Activated CD4-positive, CD25-positive, alpha-beta regulatory T cell treated with anti-CD3 and anti-CD28 coated beads, Interleukin-2, amount 50 U/mL, for 24 hours (primary cell): ENCODE measurements around the gene GRAMD2B.

Experiments used
- ATAC-seq, 2 donors: fragments of 150-1000 bp; cut with Tn5 transposase; one replicate each; pipeline ENCODE4 v1.10.0; 2021; ENCODE audit warnings: mild to moderate bottlenecking in 1 of 2, moderate library complexity in 1 of 2

The GRAMD2B gene

GRCh38 chr5:126482591-126482990, 59.4 kb downstream of the GRAMD2B start:
- ATAC-seq, result no peak

DNA sequence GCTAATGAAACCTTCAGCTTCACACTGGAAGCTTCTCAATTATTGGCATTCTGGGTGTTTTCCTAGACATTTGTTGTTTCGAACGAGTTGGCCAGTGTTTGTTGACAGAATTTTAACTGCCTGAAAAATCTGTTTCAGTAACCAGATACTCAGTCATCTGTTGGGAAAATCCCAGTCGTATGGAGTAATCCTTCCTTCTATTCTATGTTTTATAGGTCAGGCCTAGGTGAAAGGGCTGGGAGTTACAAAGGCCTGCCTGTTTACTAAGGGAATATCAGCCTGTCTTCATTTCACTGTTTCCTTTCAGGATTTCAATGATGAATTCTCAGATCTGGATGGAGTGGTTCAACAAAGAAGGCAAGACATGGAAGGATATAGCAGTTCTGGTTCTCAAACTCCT, 59.9 kb downstream of the GRAMD2B start:
- ATAC-seq, result no peak

- no peak for ATAC-seq
These were observed 61.0 kb downstream of the GRAMD2B start for GRCh38 chr5:126484253-126484652.

DNA sequence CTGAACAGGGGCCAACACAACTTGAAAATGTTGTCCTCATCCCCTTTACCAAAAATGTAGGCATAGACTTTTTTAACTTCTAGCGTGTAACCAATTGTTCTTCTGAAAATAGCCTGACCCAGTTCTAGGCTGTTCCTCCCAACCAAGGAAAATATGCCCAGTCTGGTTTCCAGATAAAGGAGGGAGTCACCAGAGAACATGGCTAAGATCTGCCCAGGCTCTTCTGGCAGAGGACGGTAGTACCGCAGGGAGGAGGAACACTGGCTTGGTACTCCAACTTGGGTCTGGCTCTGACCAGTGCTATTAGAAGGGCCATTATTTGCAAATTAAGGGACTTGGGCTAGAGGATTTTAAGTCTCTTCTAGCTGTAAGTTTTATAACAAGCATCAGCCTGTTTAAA, 63.1 kb downstream of the GRAMD2B start:
- ATAC-seq, result no peak

DNA sequence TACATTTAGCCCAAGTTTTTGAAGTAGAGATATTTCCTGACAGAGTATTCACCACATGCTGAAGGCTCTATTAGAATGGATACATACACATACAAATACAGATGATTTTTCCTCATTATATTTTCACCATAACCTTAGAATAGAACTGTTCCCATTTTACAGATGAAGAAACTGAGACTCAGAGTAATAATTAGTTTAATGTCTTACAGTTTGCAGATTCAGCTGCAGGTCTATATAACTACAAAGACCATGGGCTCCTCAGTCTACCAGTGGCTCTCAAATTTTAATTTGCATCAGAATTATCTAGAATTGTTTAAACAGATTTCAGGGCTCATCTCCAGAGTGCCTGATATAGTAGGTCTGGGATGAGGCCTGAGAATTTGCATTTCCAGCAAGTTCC, 64.4 kb downstream of the GRAMD2B start:
- no peak for ATAC-seq

DNA sequence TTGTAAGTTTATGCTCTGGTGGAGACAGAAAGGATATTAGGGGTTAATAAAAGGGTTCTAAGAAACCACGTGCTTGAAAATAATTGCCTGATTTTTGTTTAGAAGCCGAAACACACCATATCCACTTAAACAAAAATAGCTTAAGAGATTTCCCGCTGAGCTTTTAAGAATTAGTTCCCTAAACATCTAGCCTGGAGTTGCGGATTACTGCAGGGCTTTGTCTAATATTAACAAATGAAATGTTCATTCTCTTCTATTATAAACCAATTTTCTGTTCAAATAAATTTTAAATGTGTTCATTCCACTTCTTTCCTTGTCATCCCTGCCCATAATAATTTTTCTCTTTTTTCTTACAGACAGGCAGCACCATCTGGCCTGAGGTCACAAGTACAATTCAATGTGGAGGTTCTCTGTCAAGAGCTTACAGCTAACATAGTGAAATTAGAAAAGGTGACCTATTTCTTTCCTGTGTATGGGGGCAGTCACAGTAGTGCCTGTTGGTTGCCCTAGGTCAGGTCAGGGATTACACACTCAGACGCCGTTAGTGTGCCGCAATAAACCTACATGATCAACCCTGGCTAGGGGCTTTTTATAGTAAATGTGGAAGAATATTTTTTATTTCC, 65.3 kb downstream of the GRAMD2B start:
- ATAC-seq, result no peak

GRCh38 chr5:126490167-126490940, 67.1 kb downstream of the GRAMD2B start:
- ATAC-seq, result no peak

DNA sequence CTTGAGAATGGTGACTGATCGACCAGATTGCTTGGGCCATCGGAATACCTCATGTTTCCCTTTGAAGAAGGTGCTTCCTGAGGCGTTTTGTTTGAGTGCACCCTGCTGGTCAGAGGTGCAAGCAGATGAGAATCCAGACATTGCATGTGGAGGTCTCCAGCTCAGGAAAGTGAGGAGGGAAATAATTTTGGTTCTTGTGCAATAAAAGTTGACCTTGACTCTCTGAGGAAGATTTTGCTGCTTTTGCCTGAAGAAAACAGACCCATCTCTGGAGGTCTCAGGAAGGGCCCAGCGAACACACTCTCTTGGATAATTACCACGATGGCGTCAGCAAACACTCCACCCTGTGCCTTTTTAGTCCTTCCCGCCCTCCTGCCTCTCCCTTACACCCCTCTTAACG, 69.7 kb downstream of the GRAMD2B start:
- no peak for ATAC-seq

GRCh38 chr5:126494393-126494792, 71.2 kb downstream of the GRAMD2B start:
- ATAC-seq, result no peak

DNA sequence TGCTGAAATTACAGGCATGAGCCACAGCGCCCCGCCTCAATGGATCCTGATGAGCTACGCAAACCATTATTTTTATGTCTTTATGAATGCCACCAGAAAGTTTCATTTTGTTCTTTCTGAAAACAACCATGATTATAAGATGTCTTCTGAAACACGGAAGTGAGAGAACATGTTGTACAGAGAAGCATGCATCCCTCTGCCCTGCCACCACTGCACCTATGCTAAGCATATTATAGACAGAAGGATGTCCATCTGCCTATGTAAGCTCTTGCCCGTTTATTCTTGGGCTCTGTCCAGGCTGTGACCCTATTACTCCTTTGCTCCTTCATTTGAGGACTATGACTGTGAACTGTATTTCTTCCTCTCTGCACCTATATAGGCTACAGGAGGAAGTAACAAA, 74.3 kb downstream of the GRAMD2B start:
- ATAC-seq, result no peak

DNA sequence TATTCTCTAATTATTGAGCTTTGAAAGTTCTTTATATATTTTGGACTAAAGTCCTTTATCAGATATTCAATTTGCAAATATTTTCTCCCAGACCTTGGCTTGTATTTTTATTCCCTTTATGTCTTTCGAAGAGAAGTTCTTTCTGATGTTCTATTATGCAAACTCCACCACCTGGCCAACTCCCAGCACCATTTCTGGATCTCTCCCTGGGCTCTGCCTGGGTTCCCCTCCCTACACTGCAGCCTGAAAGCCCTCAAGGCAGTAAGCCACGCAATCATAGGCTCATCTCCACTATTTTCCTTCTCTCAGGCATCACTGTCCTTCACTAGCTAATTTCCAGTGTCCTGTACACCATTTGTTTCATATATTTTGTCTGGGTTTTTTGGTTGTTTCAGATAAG, 76.1 kb downstream of the GRAMD2B start:
- no peak for ATAC-seq

DNA sequence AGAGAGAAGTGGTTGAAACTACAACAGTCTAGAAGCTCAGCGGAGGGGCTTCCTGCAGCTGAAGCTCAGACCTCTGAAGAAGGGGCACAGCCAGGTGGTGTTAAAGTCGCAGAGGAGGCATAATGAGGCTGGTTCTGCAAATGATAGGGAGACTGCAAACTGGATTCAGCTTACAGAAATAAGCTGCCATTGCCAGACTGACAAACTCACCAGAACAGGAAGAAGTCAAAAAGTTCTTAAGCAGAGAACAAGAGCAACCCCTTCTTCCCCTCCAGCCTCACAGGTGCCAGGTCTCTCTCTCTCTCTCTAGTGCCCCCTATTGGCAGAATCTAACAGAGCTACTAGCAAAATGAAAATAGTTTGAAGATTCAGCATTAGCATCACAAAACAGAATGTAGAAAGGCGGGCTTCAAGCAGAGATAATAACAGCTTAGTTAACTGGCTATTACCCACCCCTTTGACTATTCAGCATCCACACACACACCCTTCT, 76.7 kb downstream of the GRAMD2B start:
- peak in 1 of 2 donors; percentile 35 for ATAC-seq

- ATAC-seq, result no peak
These were observed 78.2 kb downstream of the GRAMD2B start for GRCh38 chr5:126501448-126501847.

DNA sequence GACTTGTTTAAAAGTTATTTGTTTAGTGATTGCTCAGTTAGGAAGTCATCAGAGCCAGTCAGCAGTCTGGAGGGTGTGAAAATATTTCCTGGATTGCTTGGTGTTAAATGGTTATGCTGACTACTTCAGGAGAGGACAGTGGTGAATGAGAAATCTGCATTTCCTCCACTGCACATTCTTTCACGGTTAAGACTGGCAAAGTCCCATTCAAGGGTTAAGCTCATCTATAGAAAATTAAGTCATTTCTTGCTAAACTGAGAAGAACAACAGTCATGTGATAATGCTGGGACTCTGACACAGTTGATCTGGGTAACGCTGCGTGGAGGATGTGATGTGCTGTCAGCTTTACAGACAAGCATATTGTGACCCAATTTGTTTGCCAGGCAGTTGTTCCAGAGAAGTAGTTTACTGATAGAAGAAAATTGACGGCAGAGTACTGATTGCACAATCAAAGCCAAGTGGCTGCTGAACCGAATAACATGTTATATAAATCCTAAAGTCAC, 80.4 kb downstream of the GRAMD2B start:
- ATAC-seq, result peak in 1 of 2 donors; percentile 33

- ATAC-seq, result no peak
These were observed 82.9 kb downstream of the GRAMD2B start for GRCh38 chr5:126506079-126506478.

GRCh38 chr5:126508251-126508961, 85.2 kb downstream of the GRAMD2B start:
- peak in 1 of 2 donors; percentile 13 for ATAC-seq

DNA sequence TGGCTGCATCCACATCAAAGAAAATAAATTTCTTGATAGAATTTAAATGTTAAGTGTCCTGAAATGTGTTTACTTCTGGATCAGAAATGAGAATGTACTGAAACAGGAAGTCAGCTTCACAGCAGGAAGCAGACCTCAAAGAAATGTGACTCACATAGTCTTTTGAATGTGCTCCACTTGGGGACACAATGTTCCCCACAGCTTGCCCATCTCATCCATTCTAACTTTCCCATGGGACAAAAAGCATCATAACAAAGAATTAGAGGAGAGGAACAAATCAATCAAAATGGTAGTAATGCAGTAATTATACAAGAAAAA, 85.7 kb downstream of the GRAMD2B start:
- peak; percentile 55 to 58 for ATAC-seq

GRCh38 chr5:126509339-126509738, 86.1 kb downstream of the GRAMD2B start:
- no peak for ATAC-seq

DNA sequence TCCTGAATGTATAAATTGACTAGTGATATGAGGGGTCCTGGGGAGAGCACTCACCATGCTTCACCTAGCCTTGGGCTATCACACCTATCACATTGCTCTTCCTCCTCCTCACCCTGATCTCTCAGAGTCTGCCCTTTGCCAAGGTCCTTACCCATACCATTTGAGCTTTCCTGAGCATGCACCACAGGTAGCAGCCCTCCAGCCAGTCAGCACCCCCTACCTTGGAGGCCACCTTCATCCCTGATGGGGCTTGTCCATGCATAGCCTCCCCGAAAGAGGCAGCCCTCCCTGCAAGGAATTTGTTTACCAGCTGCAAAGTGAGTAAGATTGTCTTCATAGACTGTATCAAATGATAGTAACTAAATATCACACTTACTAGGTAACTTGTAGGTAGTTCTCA, 88.8 kb downstream of the GRAMD2B start:
- no peak for ATAC-seq

- no peak for ATAC-seq
These were observed 89.2 kb downstream of the GRAMD2B start for GRCh38 chr5:126512451-126512850.

DNA sequence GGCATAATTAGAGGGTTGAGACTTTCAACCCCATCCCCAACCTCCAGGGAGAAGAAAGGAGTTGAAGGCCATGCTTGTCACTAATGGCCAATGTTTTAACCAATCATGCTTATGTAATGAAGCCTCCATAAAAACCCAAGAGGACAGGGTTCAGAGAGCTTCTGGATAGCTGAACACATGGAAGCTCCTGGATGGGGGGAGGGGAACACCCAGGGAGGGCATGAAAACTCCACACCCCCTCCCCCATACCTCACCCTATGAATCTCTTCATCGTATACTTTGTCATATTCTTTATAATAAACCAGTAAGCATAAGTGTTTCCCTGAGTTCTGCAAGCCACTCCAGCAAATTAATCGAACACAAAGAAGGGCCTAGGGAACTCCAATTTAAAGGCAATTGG, 90.1 kb downstream of the GRAMD2B start:
- ATAC-seq, result no peak

DNA sequence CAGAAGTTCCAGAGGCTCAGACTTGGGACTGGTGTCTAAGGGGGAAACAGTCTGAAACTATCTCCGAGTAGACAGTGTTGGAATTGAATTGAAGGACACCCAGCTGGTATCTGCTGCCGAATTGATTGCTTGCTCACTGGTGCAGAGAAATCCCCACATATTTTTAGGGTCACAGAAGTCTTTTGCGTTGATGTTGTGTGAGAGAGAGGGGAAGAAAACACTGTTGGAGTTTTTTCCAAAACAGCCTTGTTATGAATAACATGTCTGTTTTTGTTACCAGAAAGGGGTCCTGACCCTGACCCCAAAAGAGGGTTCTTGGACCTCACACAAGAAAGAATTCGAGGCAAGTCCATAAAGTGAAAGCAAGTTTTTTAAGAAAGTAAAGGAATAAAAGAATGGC, 90.5 kb downstream of the GRAMD2B start:
- no peak for ATAC-seq

DNA sequence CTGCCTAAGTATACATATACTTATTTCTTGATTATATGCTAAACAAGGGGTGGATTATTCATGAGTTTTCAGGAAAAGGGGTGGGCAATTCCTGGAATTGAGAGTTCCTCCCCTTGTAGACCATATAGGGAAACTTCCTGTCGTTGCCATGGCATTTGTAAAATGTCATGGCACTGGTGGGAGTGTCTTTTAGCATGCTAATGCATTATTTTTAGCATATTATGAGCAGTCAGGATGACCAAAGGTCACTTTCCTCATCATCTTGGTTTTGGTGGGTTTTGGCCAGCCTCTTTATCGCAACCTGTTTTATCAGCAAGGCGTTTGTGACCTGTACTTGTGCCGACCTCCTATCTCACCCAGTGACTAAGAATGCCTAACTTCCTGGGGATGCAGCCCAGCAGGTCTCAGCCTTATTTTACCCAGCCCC, 90.9 kb downstream of the GRAMD2B start:
- ATAC-seq, result no peak
